Activated CD4-positive, alpha-beta T cell treated with anti-CD3 and anti-CD28 coated beads, Interleukin-2, amount 50 U/mL, for 4 hours (primary cell): ENCODE results near the gene NPHS2.

Experiments
- DNase-seq, 2 experiments: peaks; one replicate each; pipeline ENCODE4 v3.0.0-alpha.2; 2020

The NPHS2 gene

GRCh38 chr1:179575497-179576314 is at the start of gene NPHS2:
TSS of gene NPHS2 (minus strand) at chr1:179575948. CDS start at chr1:179575864, 84 bp downstream.
- no peak for DNase-seq

GRCh38 chr1:179612361-179612760 is 36.6 kb upstream of the NPHS2 start:
- no peak for DNase-seq

- no peak for DNase-seq
These were observed 25.3 kb upstream of the NPHS2 start for GRCh38 chr1:179601093-179601492.

- no peak for DNase-seq
These were observed 24.0 kb upstream of the NPHS2 start for GRCh38 chr1:179599623-179600249.

GRCh38 chr1:179598631-179599030 is 22.9 kb upstream of the NPHS2 start:
- no peak for DNase-seq

- DNase-seq: no peak
These were observed 16.1 kb upstream of the NPHS2 start, which contains the start of gene TDRD5 for GRCh38 chr1:179591592-179592580. TSS of gene TDRD5 (plus strand) at chr1:179591832. CDS start at chr1:179592616, 784 bp downstream.

DNA sequence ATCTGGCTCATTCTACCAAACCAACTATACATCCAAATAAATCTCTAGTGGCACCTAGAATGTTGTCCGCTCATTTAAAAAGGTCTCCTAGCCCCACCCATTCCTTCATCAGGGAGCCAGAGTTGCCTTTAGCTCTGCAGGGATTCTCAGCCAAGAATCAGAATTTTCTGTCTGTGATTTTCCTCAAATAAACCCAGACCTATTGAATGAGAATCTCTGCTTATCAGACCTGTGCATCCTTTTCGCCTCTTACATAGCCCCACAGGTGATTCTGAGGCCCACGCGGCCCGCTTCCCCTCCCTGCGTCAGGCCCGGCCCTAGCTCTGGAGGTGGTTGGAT is 15.5 kb upstream of the NPHS2 start:
- DNase-seq: no peak

GRCh38 chr1:179590671-179591070 is 14.9 kb upstream of the NPHS2 start:
- no peak for DNase-seq

DNA sequence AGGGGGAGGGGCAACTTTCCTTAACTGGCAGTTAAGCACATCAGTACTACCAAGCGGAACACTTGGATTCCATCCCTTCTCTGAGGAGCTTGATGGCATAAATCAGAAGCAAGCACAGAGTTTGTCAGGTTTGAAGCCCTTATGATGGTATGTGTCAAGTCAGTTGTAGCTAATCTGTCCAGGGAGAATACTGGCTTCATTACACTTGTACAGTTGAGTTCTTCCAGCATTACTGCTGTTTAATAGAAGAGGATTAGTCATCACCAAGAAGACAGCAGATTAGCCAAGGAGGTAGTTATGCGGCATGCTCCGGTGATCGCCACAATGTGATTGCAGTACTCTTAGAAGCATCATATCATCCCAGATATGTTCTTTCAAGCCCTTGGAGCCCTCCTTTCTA is 13.8 kb upstream of the NPHS2 start:
- DNase-seq: no peak

DNA sequence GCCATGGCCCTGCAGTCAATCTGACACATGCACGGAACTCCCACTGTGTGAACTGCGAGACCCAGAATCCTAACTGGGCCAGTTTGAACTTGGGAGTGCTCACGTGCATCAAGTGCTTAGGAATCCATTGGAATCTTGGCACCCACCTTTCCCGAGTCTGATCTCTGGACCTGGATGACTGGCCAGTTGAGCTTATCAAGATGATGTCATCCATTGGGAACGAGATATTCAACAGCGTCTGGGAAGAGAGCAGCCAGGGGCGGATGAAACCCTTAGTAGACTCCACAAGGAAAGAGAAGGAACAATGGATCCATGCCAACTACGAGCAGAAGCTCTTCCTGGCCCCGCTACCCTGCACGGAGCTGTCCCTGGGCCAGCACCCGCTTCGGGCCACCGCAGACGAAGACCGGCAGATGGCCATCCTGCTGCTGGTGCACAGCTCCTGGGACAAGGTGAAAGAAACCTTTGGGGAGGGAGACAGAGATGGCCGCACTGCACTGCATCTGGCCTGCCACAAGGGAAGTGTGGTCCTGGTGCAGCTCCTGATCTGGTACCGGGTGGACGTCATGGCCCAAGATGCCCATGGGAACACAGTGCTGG is 12.8 kb upstream of the NPHS2 start:
- no peak for DNase-seq

DNA sequence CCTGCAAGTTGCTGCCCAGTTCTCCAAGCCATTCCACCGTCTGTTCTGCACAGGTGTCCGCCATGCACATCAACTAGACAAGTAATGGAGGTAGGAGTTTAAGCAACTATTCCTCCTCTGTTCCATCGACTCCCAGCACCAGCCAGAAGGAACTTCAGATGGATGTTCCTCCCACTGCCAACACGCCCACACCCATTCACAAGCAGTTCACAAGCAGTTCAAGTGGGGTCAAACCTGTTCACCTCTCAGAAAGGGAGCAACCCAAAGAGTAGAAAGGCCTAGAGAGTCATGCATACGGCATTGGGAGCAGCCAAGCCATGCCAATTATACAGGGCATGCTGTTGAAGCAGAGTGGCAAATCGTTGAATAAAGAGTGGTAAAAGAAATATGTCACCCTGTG is 11.6 kb upstream of the NPHS2 start:
- no peak for DNase-seq

GRCh38 chr1:179586107-179586823 is 10.5 kb upstream of the NPHS2 start:
- DNase-seq: no peak

- no peak for DNase-seq
These were observed 8.1 kb upstream of the NPHS2 start for GRCh38 chr1:179583771-179584320.

- DNase-seq: no peak
These were observed 761 bp upstream of the NPHS2 start for GRCh38 chr1:179576509-179576908.

DNA sequence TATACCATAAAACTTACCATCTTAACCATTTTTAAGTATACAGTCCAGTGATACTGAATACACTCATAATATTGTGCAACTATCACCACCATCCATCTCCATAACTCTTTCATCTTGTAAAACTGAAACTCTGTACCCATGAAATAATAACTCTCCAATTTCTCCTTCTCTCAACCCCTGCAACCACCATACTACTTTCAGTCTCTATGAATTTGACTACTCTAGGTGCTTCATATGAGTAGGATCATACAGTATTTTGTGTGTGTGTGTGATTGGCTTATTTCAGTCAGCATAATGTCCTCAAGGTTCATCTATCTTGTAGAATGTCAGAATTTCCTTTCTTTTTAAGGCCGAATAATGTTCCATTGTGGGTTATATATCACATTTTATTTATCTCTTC is 17.7 kb downstream of the NPHS2 start:
- no peak for DNase-seq

DNA sequence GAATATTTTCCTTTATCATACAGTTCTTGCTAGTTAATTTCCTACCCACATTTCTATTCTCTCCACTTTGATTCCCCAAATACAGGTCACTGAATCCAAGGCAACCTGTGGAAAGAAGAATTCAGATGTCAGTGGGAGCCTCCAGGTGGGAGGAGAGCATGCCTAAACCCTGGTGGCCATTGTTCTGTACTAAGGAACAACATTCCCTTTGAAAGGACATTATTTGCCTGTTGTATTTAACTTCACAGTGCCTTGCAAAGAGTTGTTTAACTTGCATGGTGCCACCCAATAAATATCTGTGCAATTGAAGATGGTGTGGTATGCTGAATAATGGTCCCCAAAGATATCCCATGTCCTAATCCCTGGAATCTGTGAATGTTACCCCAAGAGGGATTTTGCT is 21.3 kb downstream of the NPHS2 start:
- no peak for DNase-seq

- no peak for DNase-seq
These were observed 24.7 kb downstream of the NPHS2 start for GRCh38 chr1:179550746-179551682.

DNA sequence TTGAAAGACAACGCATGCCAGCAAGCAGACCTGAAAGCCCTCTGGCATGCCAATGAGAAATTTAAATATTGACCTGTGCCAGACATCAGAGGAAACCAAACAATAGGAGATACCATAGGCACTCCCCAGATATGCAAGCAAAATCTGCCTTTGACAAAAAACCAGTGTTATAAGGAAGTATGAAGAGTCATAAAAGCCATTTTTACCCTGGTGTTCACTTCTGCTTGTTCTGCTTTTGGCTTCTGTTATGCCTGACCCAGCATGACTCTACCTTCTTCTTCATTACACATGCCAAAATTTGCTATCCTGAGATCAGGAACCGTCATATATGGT is 26.4 kb downstream of the NPHS2 start:
- no peak for DNase-seq

GRCh38 chr1:179548666-179549367 is 26.9 kb downstream of the NPHS2 start:
- no peak for DNase-seq

GRCh38 chr1:179547021-179547535 is 28.7 kb downstream of the NPHS2 start:
- DNase-seq: no peak
